CD4-positive, alpha-beta T cell treated with Interleukin-6 at 100 ng/mL for 8 hours (primary cell): ENCODE measurements around the gene ZCCHC2.

Experiments
- DNase-seq: peaks from one replicate; pipeline ENCODE4 v3.0.0-alpha.2; 2020; ENCODE audit warnings: mixed read lengths, low spot score

Gene ZCCHC2

GRCh38 chr18:62522504-62523254 is at the start of gene ZCCHC2:
TSS of gene ZCCHC2 (plus strand) at chr18:62523025. CDS start at chr18:62523425, 400 bp downstream.
- peak; percentile 97 for DNase-seq

GRCh38 chr18:62479574-62479973 is 43.3 kb upstream of the ZCCHC2 start:
- no peak for DNase-seq

GRCh38 chr18:62480927-62481326 is 41.9 kb upstream of the ZCCHC2 start:
- no peak for DNase-seq

GRCh38 chr18:62484941-62485340 is 37.9 kb upstream of the ZCCHC2 start:
- DNase-seq, result no peak

GRCh38 chr18:62485684-62486083 is 37.1 kb upstream of the ZCCHC2 start:
- DNase-seq, result no peak

GRCh38 chr18:62486290-62486964 is 36.4 kb upstream of the ZCCHC2 start:
- no peak for DNase-seq

GRCh38 chr18:62487161-62487560 is 35.7 kb upstream of the ZCCHC2 start:
- DNase-seq, result no peak

- DNase-seq, result no peak
These were observed 31.7 kb upstream of the ZCCHC2 start for GRCh38 chr18:62490967-62491695.

- DNase-seq, result no peak
These were observed 29.6 kb upstream of the ZCCHC2 start for GRCh38 chr18:62493033-62493862.

- no peak for DNase-seq
These were observed 28.1 kb upstream of the ZCCHC2 start for GRCh38 chr18:62494764-62495163.

- DNase-seq, result no peak
These were observed 26.6 kb upstream of the ZCCHC2 start for GRCh38 chr18:62496262-62496661.

GRCh38 chr18:62497190-62497772 is 25.5 kb upstream of the ZCCHC2 start:
- no peak for DNase-seq

- DNase-seq, result no peak
These were observed 24.1 kb upstream of the ZCCHC2 start for GRCh38 chr18:62498616-62499262.

GRCh38 chr18:62499263-62499650 is 23.6 kb upstream of the ZCCHC2 start:
- DNase-seq, result no peak

- DNase-seq, result no peak
These were observed 22.7 kb upstream of the ZCCHC2 start for GRCh38 chr18:62500174-62500573.

- DNase-seq, result no peak
These were observed 21.7 kb upstream of the ZCCHC2 start for GRCh38 chr18:62500966-62501591.

GRCh38 chr18:62505669-62506494 is 16.9 kb upstream of the ZCCHC2 start:
- peak; percentile 33 for DNase-seq

GRCh38 chr18:62506495-62507143 is 16.2 kb upstream of the ZCCHC2 start:
- no peak for DNase-seq

- DNase-seq, result no peak
These were observed 13.0 kb upstream of the ZCCHC2 start for GRCh38 chr18:62509779-62510178.
